ENCODE results near the gene IL13.
"Not testable (repeated sequence)": the region's sequence is repeated elsewhere in the genome, so short reads cannot be mapped to it uniquely, and the experiment has no call there.

Gene IL13

GRCh38 chr5:132629230-132629944, 28.6 kb upstream of the IL13 start:
- no peaks in the 10 kb centered on the region for H3K4me1 ChIP-seq (ENCODE audit: insufficient read depth, insufficient read length)
- no peaks in the 10 kb centered on the region for H3K36me3 ChIP-seq (ENCODE audit: insufficient read depth, insufficient read length, low read length)
- DNase-seq (ENCODE audit: low read depth, low spot score) = no peak

GRCh38 chr5:132633587-132633986, 24.4 kb upstream of the IL13 start:
- H3K9ac ChIP-seq (ENCODE audit: insufficient read length, low read depth); H3K4me1 ChIP-seq (ENCODE audit: insufficient read depth, insufficient read length); H3K4me3 ChIP-seq (ENCODE audit: insufficient read length, low read depth); DNase-seq (ENCODE audit: low read depth, low spot score); H3K27me3 ChIP-seq (ENCODE audit: insufficient read depth, insufficient read length); H3K9me3 ChIP-seq (ENCODE audit: insufficient read depth, low read length): not testable (repeated sequence)
- H3K36me3 ChIP-seq (ENCODE audit: insufficient read depth, insufficient read length, low read length) = peaks cover 13% of the 10 kb centered on the region

More at GRCh38 chr5:132629230-132629944, 28.6 kb upstream of the IL13 start:
- H3K27me3 ChIP-seq (ENCODE audit: insufficient read depth, insufficient read length) = no peaks in the 10 kb centered on the region
- no peak overlapping the region for H3K4me3 ChIP-seq (ENCODE audit: insufficient read length, low read depth)
- no peak overlapping the region for H3K9ac ChIP-seq (ENCODE audit: insufficient read length, low read depth)
- TF ChIP-seq ZNF274 (IDR thresholded peaks at IDR 0.05; ENCODE audit: low read depth, low read length) (no peak), YY1 (IDR thresholded peaks at IDR 0.05; ENCODE audit: insufficient read depth, insufficient read length) (no peak), SUZ12 (IDR thresholded peaks at IDR 0.05; ENCODE audit: extremely low read depth, insufficient read depth, insufficient read length) (no peak)
- no peaks in the 10 kb centered on the region for H3K9me3 ChIP-seq (ENCODE audit: insufficient read depth, low read length)

- Histone ChIP-seq H3K9me3 (ENCODE audit: insufficient read depth, low read length) (no peaks in the 10 kb centered on the region), H3K9ac (ENCODE audit: insufficient read length, low read depth) (no peak overlapping the region), H3K27me3 (ENCODE audit: insufficient read depth, insufficient read length) (no peaks in the 10 kb centered on the region)
Measured at GRCh38 chr5:132635873-132636272, 22.1 kb upstream of the IL13 start.

GRCh38 chr5:132637241-132637640, 20.7 kb upstream of the IL13 start:
- no peaks in the 10 kb centered on the region for H3K9me3 ChIP-seq (ENCODE audit: insufficient read depth, low read length)
- peaks cover 35% of the 10 kb centered on the region for H3K36me3 ChIP-seq (ENCODE audit: insufficient read depth, insufficient read length, low read length)
- H3K9ac ChIP-seq (ENCODE audit: insufficient read length, low read depth) = no peak overlapping the region
- H3K4me3 ChIP-seq (ENCODE audit: insufficient read length, low read depth) = no peak overlapping the region
- no peak for DNase-seq (ENCODE audit: low read depth, low spot score)
- TF ChIP-seq SUZ12 (IDR thresholded peaks at IDR 0.05; ENCODE audit: extremely low read depth, insufficient read depth, insufficient read length) = no peak
- H3K4me1 ChIP-seq (ENCODE audit: insufficient read depth, insufficient read length) = no peaks in the 10 kb centered on the region
- no peaks in the 10 kb centered on the region for H3K27me3 ChIP-seq (ENCODE audit: insufficient read depth, insufficient read length)

More at GRCh38 chr5:132635873-132636272, 22.1 kb upstream of the IL13 start:
- no peak for DNase-seq (ENCODE audit: low read depth, low spot score)
- H3K4me1 ChIP-seq (ENCODE audit: insufficient read depth, insufficient read length) = no peaks in the 10 kb centered on the region
- TF ChIP-seq ZNF274 (IDR thresholded peaks at IDR 0.05; ENCODE audit: low read depth, low read length) = no peak
- TF ChIP-seq SUZ12 (IDR thresholded peaks at IDR 0.05; ENCODE audit: extremely low read depth, insufficient read depth, insufficient read length) = no peak
- TF ChIP-seq YY1 (IDR thresholded peaks at IDR 0.05; ENCODE audit: insufficient read depth, insufficient read length) = no peak
- no peak overlapping the region for H3K4me3 ChIP-seq (ENCODE audit: insufficient read length, low read depth)
- H3K36me3 ChIP-seq (ENCODE audit: insufficient read depth, insufficient read length, low read length) = peaks cover 23% of the 10 kb centered on the region

GRCh38 chr5:132639706-132640130, 18.3 kb upstream of the IL13 start:
- Histone ChIP-seq H3K27me3 (ENCODE audit: insufficient read depth, insufficient read length) (no peaks in the 10 kb centered on the region), H3K4me3 (ENCODE audit: insufficient read length, low read depth) (no peak overlapping the region), H3K9ac (ENCODE audit: insufficient read length, low read depth) (no peak overlapping the region), H3K36me3 (ENCODE audit: insufficient read depth, insufficient read length, low read length) (peaks cover 50% of the 10 kb centered on the region), H3K4me1 (ENCODE audit: insufficient read depth, insufficient read length) (no peaks in the 10 kb centered on the region), H3K9me3 (ENCODE audit: insufficient read depth, low read length) (no peaks in the 10 kb centered on the region)
- TF ChIP-seq ZNF274 (IDR thresholded peaks at IDR 0.05; ENCODE audit: low read depth, low read length) (no peak), YY1 (IDR thresholded peaks at IDR 0.05; ENCODE audit: insufficient read depth, insufficient read length) (no peak), SUZ12 (IDR thresholded peaks at IDR 0.05; ENCODE audit: extremely low read depth, insufficient read depth, insufficient read length) (no peak)
- no peak for DNase-seq (ENCODE audit: low read depth, low spot score)

- Histone ChIP-seq H3K4me3 (ENCODE audit: insufficient read length, low read depth) (no peak overlapping the region), H3K4me1 (ENCODE audit: insufficient read depth, insufficient read length) (no peaks in the 10 kb centered on the region), H3K9me3 (ENCODE audit: insufficient read depth, low read length) (no peaks in the 10 kb centered on the region), H3K36me3 (ENCODE audit: insufficient read depth, insufficient read length, low read length) (peaks cover 47% of the 10 kb centered on the region), H3K27me3 (ENCODE audit: insufficient read depth, insufficient read length) (no peaks in the 10 kb centered on the region), H3K9ac (ENCODE audit: insufficient read length, low read depth) (no peak overlapping the region)
- no peak for DNase-seq (ENCODE audit: low read depth, low spot score)
- TF ChIP-seq SUZ12 (IDR thresholded peaks at IDR 0.05; ENCODE audit: extremely low read depth, insufficient read depth, insufficient read length) (no peak), ZNF274 (IDR thresholded peaks at IDR 0.05; ENCODE audit: low read depth, low read length) (no peak), YY1 (IDR thresholded peaks at IDR 0.05; ENCODE audit: insufficient read depth, insufficient read length) (no peak)
Measured at GRCh38 chr5:132640613-132641012, 17.4 kb upstream of the IL13 start.

- Histone ChIP-seq H3K9ac (ENCODE audit: insufficient read length, low read depth) (no peak overlapping the region), H3K36me3 (ENCODE audit: insufficient read depth, insufficient read length, low read length) (peaks cover 47% of the 10 kb centered on the region), H3K4me3 (ENCODE audit: insufficient read length, low read depth) (no peak overlapping the region), H3K27me3 (ENCODE audit: insufficient read depth, insufficient read length) (no peaks in the 10 kb centered on the region), H3K9me3 (ENCODE audit: insufficient read depth, low read length) (no peaks in the 10 kb centered on the region), H3K4me1 (ENCODE audit: insufficient read depth, insufficient read length) (no peaks in the 10 kb centered on the region)
- TF ChIP-seq ZNF274 (IDR thresholded peaks at IDR 0.05; ENCODE audit: low read depth, low read length) = no peak
- TF ChIP-seq SUZ12 (IDR thresholded peaks at IDR 0.05; ENCODE audit: extremely low read depth, insufficient read depth, insufficient read length) = no peak
- no peak for TF ChIP-seq YY1 (IDR thresholded peaks at IDR 0.05; ENCODE audit: insufficient read depth, insufficient read length)
- DNase-seq (ENCODE audit: low read depth, low spot score) = no peak
Measured at GRCh38 chr5:132641241-132641723, 16.7 kb upstream of the IL13 start.
